GM18951 (cell line): Measurements from ENCODE around the gene NOS1.

ENCODE experiments used
- POLR2A ChIP-seq: IDR thresholded peaks from 4 replicates; pipeline ENCODE4 v1.6.1; 2011; ENCODE audit warnings: mild to moderate bottlenecking; ENCODE audit not compliant: insufficient read length, insufficient read depth; ENCODE audit errors: extremely low read depth
- in situ Hi-C: fragments of 300-500 bp; cut with MboI; formaldehyde crosslinking; loops from one replicate; pipeline ENCODE4 v1.12.0; 2022; ENCODE audit warnings: low sequenced_read_pairs, mixed read lengths, inconsistent platforms; ENCODE audit not compliant: unreplicated experiment

The NOS1 gene

GRCh38 chr12:117243488-117243887 lies 117.9 kb downstream of the NOS1 start:
- in situ Hi-C loops, result loop anchor here (25.0 kb wide), 1 partner anchor 344 kb away; no protein-coding TSS in a partner anchor
- no peak for TF ChIP-seq POLR2A

- in situ Hi-C loops, result loop anchor here (25.0 kb wide), 1 partner anchor 346 kb away; no protein-coding TSS in a partner anchor
- no peak for TF ChIP-seq POLR2A
These were observed 119.7 kb downstream of the NOS1 start for GRCh38 chr12:117241697-117242096.

GRCh38 chr12:117240081-117240755 lies 121.2 kb downstream of the NOS1 start:
- in situ Hi-C loops, result loop anchor here (25.0 kb wide), 1 partner anchor 347 kb away; no protein-coding TSS in a partner anchor
- TF ChIP-seq POLR2A, result no peak

GRCh38 chr12:117236456-117237001 lies 124.9 kb downstream of the NOS1 start:
- in situ Hi-C loops, result loop anchor here (25.0 kb wide), 1 partner anchor 351 kb away; no protein-coding TSS in a partner anchor
- TF ChIP-seq POLR2A, result no peak

GRCh38 chr12:117235261-117235660 lies 126.2 kb downstream of the NOS1 start:
- TF ChIP-seq POLR2A, result no peak
- in situ Hi-C loops, result loop anchor here (25.0 kb wide), 1 partner anchor 352 kb away; no protein-coding TSS in a partner anchor

GRCh38 chr12:117234441-117234840 lies 127.0 kb downstream of the NOS1 start:
- no peak for TF ChIP-seq POLR2A
- in situ Hi-C loops, result loop anchor here (25.0 kb wide), 1 partner anchor 353 kb away; no protein-coding TSS in a partner anchor

GRCh38 chr12:117231750-117232149 lies 129.7 kb downstream of the NOS1 start:
- TF ChIP-seq POLR2A, result no peak
- in situ Hi-C loops, result loop anchor here (25.0 kb wide), 1 partner anchor 356 kb away; no protein-coding TSS in a partner anchor

- in situ Hi-C loops, result loop anchor here (25.0 kb wide), 1 partner anchor 359 kb away; no protein-coding TSS in a partner anchor
- no peak for TF ChIP-seq POLR2A
These were observed 133.2 kb downstream of the NOS1 start for GRCh38 chr12:117228239-117228638.

- in situ Hi-C loops, result loop anchor here (25.0 kb wide), 1 partner anchor 360 kb away; no protein-coding TSS in a partner anchor
These were observed 134.3 kb downstream of the NOS1 start for GRCh38 chr12:117227000-117227653.

GRCh38 chr12:117226505-117226904 lies 134.9 kb downstream of the NOS1 start:
- in situ Hi-C loops, result loop anchor here (25.0 kb wide), 1 partner anchor 361 kb away; no protein-coding TSS in a partner anchor
- no peak for TF ChIP-seq POLR2A

More at GRCh38 chr12:117227000-117227653, 134.3 kb downstream of the NOS1 start:
- no peak for TF ChIP-seq POLR2A

GRCh38 chr12:117225179-117225578 lies 136.2 kb downstream of the NOS1 start:
- TF ChIP-seq POLR2A, result no peak
- in situ Hi-C loops, result loop anchor here (25.0 kb wide), 1 partner anchor 362 kb away; no protein-coding TSS in a partner anchor

- in situ Hi-C loops, result loop anchor here (25.0 kb wide), 1 partner anchor 616 kb away; no protein-coding TSS in a partner anchor
These were observed 140.5 kb downstream of the NOS1 start for GRCh38 chr12:117220947-117221346.

GRCh38 chr12:117218149-117218548 lies 143.3 kb downstream of the NOS1 start:
- no peak for TF ChIP-seq POLR2A
- in situ Hi-C loops, result loop anchor here (25.0 kb wide), 1 partner anchor 619 kb away; no protein-coding TSS in a partner anchor
